Tongue (tissue), 2 donors: ENCODE measurements around the gene FIZ1. TPM values are rescaled to one million over a fixed set of nuclear protein-coding genes. Genes with fewer than 3 reads are reported as not detected.
A peak's percentile ranks its signal among the peaks of the same experiment; 100 is the strongest.

Source experiments
- DNase-seq: peaks from one replicate; pipeline ENCODE4 v3.0.0-alpha.2; 2015
- total RNA-seq: library from RNA; depleted of rRNA; stranded (reverse); fragments of >200 nt; gene quantifications from one replicate; pipeline ENCODE4 v1.2.3, GENCODE V29; 2014

The FIZ1 gene
- total RNA-seq, 1 donor from 2014 or later, result 5.9 TPM

GRCh38 chr19:55611983-55612645, 12.8 kb upstream of the FIZ1 start:
- no peak for DNase-seq

- no peak for DNase-seq
Observed at GRCh38 chr19:55611300-55611982, 12.1 kb upstream of the FIZ1 start.

- no peak for DNase-seq
Observed at GRCh38 chr19:55609326-55609725, 10.0 kb upstream of the FIZ1 start.

GRCh38 chr19:55606817-55607216, 7.5 kb upstream of the FIZ1 start:
- DNase-seq, result no peak

- DNase-seq, result no peak
Observed at GRCh38 chr19:55606471-55606787, 7.1 kb upstream of the FIZ1 start.

- peak; percentile 92 for DNase-seq
Observed at GRCh38 chr19:55605637-55606470, 6.5 kb upstream of the FIZ1 start, which contains the start of gene ZNF865. TSS of gene ZNF865 (plus strand) at chr19:55605647. CDS start at chr19:55613619, 7,972 bp downstream.

GRCh38 chr19:55605207-55605636, 5.9 kb upstream of the FIZ1 start:
- peak; percentile 99 for DNase-seq

- no peak for DNase-seq
Observed at GRCh38 chr19:55603581-55604292, 4.4 kb upstream of the FIZ1 start.

GRCh38 chr19:55603115-55603514, 3.8 kb upstream of the FIZ1 start:
- no peak for DNase-seq

GRCh38 chr19:55602104-55603001, 3.0 kb upstream of the FIZ1 start:
- DNase-seq, result no peak

- DNase-seq, result peak; percentile 28
Observed at GRCh38 chr19:55601084-55601483, 1.8 kb upstream of the FIZ1 start.

- no peak for DNase-seq
Observed at GRCh38 chr19:55600662-55601028, 1.3 kb upstream of the FIZ1 start.

- peak; percentile 97 for DNase-seq
Observed at GRCh38 chr19:55599842-55600661, 735 bp upstream of the FIZ1 start, which contains the start of gene ZNF524. TSS of gene ZNF524 (plus strand) at chr19:55600288. CDS start at chr19:55602113, 1,825 bp downstream.

GRCh38 chr19:55598719-55599467, 424 bp downstream of the FIZ1 start:
- peak; percentile 96 for DNase-seq

GRCh38 chr19:55598034-55598433, 1.3 kb downstream of the FIZ1 start:
- no peak for DNase-seq

- DNase-seq, result no peak
Observed at GRCh38 chr19:55597501-55597921, 1.8 kb downstream of the FIZ1 start.

- DNase-seq, result no peak
Observed at GRCh38 chr19:55596304-55596703, 3.0 kb downstream of the FIZ1 start.

- DNase-seq, result peak; percentile 72
Observed at GRCh38 chr19:55594996-55595545, 4.2 kb downstream of the FIZ1 start.

GRCh38 chr19:55593096-55593772, 6.1 kb downstream of the FIZ1 start:
- no peak for DNase-seq
